ENCODE results near the gene NDUFA13.

Gene NDUFA13

DNA sequence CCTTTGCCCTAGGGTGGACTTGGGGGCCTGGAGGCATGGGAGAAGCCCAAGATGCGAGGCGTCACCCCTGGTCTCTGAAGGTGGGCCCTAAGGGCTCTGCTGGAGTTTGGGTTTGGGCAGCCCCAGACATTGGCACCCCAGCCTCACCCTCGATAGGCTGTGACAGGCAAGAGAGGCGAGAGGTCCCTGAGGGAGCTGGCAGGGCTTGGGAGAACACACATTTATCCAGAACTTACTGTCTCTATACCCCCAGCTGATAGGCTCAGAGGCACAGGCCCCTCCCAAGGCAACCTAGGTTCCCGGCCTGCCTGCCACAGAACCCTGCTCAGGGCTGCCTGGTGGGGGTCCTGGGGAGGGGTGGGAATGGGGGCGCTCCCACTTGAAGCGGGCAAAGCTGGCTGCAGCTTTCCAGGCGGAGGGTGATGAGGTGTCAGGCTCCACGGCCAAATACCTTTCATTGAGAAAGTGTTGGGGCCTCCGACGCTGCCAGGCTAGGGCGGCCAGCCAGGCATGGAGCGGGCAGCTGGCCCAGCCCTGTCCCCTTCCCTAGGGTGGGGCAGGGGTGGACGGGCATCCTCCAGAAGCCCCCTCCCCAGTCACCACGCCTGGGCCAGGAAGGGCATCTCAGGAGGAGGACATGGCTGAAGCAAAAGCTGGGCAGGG lies 31.8 kb downstream of the NDUFA13 start:
- DNase-seq (ENCODE audit: low read depth in 2 of 2) = no peak

- DNase-seq (ENCODE audit: low read depth in 2 of 2) = no peak
Measured at GRCh38 chr19:19548915-19549759, 33.1 kb downstream of the NDUFA13 start.

DNA sequence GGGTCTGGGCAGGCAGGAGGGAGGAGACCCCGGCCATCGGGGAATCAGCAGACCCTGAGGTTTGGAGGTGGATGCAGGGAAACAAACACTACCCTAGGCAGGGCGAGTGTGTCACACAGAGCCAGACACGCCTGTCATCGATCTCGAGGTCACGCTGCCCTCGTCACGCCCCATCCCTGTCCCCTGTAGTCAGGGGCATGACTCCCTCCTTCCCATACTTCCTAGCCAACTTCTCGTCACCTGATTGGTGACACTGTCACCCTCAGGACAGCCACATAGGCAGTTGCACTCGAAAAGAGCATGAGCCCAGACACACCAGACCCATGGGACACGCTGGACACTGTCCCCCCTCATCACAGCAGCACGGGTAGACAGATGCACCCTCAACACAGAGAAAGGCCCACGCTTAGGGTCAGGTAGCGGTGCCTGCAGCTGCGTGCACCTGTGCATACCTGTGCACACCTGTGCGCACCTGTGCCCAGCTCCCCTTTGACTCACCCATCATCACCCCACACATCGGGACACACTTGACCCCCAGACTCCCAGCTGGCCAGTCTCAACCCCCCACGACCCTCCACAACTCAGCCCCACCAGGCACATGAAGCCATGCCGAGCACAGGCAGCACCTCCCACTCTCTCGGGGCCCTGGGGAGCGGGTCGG lies 33.9 kb downstream of the NDUFA13 start:
- DNase-seq (ENCODE audit: low read depth in 2 of 2) = no peak

DNA sequence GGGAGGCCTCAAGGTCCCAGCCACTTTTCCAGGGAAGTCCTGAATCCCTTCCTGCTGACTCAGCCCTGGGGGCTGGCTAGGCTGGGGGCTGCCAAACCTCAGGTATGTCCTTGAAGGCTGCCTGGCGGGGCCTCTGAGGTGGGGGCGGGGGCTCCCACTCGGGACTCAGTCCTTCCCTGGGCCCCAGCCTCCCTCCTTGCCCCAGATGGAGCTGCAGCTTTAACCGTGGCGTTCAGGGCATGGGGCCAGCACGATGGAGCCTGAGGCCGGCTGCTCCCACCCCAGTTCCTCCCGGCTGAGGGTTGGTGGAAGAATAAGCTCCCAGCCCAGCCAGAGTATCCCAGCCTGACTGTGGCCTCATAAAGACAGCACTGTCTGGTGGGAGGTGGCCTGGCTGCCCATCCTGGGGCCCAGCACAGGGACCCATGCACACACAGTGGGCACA lies 34.5 kb downstream of the NDUFA13 start:
- DNase-seq (ENCODE audit: low read depth in 2 of 2) = no peak

- DNase-seq (ENCODE audit: low read depth in 2 of 2) = no peak
Measured at GRCh38 chr19:19550972-19551852, 35.2 kb downstream of the NDUFA13 start.

DNA sequence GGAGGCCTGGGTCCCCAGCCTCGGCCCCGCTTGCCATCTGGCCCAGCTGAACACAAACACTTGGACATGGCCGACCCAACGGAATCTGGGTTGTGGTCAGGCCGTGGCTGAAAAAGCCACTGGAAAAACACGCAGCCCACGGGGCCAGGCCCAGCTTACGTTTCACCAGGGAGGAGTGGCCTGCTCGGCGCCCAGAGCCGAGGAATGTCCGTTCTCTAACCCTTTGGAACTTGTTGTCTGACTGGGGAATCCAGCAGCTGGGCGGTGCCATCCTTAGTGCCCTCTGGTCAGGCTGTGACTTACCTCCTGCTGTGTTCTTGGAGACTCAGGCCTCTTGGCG lies 35.8 kb downstream of the NDUFA13 start:
- no peak for DNase-seq (ENCODE audit: low read depth in 2 of 2)

DNA sequence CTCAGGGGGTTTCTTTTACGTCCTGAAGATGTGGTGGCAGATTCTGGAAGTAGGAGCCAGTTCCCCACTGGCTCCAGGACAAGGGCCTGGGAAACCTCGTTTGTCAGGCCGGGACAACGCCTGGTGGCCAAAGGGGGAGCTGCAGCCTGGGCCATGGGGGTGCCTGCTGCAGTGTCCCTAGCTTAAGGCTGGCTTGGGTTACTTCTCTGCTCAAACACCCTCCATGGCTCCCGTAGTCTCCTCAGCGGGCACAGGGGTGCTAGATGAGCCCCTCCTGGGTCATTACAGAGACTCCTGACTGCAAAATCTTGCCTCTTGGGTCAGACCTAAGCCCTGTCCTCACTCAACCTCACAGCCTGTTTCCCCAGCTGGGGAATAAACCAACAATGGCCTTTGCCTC lies 36.8 kb downstream of the NDUFA13 start:
- no peak for DNase-seq (ENCODE audit: low read depth in 2 of 2)

GRCh38 chr19:19553670-19554069 lies 37.6 kb downstream of the NDUFA13 start:
- no peak for DNase-seq (ENCODE audit: low read depth in 2 of 2)

DNA sequence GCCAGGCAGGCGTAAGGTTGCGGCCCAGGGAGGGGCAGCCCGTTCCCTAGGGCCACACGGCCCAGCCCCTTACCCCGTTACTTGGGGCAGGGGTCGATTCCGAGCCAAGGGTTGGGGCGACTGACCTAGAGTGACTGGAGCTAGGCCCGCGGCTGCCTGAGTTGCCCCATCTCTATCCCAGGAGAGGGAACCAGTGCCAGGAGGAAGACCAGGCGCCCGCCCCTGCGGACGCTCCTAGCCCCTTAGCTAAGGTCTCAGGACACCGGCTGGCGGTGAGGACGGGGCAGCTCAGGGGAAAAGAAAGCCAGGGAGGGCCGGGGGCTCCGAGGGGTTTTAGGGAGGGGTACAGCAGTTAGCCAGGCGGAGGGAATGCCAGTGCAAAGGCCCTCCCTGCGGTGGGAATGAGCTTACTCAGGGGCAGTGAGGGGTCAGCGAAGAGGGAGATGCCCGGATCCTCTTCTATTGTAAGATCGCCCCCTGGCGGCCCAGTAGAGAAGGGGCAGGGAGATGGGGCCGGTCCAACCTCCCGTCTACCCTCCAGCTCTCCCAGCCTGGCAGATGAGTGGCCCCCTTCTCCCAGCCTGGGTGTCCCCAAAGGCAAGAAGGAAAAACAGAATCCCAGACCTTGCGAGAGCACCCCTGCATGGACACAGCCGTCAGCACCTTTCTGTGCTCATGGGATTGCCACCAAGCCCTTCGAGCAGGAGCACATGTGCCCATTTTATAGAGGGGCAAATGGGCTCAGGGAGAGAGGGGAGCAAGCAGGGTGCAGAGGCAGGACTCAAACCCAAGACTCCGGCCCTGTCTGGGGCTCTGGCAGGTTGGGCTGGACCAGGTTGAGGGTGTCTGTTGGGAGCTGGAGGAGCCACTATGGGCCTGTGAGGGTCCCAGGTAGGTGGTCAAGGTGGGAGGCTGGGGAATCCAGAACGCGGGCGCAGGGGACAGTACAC lies 38.3 kb downstream of the NDUFA13 start:
- DNase-seq (ENCODE audit: low read depth in 2 of 2) = peak; percentile 22 to 41

DNA sequence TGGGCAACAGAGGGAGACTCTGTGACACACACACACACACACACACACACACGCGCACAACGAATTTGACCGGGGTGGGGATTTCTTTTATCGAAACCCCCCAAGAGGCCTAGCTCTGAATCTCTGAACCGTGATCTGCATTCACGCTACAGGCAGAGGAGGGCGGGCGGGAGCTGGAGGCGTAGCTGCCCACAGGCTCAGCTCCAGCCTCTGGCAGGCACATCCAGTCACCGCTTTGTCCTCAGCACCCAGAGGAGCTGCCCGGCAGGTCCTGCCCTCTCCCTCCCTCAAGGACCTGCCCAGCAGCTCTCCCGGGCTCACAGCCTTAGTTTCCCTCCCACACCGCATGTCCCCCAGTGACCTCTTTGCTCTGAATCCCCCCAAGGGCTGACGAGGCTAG lies 42.0 kb downstream of the NDUFA13 start:
- no peak for DNase-seq (ENCODE audit: low read depth in 2 of 2)

DNA sequence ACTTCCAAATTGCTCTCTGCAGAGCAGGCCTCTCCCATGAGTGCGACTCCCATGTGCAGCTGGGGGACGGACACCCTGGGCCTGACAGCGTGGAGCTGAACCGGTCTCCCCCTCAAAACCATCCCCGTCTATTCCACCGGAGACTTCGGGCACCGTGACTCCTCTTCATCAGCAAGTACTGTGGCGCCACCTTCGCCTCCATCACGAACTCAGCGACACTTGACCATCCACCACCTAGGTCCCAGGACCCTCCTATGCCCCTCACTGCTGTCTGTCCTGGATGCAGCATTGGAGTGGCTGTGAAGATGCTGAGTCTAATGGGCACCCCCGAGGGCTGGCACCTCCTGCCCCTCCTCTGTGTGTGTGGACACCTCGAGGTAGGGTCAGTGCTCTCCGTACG lies 42.6 kb downstream of the NDUFA13 start:
- no peak for DNase-seq (ENCODE audit: low read depth in 2 of 2)

GRCh38 chr19:19559931-19560330 lies 43.9 kb downstream of the NDUFA13 start:
- DNase-seq (ENCODE audit: low read depth in 2 of 2) = no peak

DNA sequence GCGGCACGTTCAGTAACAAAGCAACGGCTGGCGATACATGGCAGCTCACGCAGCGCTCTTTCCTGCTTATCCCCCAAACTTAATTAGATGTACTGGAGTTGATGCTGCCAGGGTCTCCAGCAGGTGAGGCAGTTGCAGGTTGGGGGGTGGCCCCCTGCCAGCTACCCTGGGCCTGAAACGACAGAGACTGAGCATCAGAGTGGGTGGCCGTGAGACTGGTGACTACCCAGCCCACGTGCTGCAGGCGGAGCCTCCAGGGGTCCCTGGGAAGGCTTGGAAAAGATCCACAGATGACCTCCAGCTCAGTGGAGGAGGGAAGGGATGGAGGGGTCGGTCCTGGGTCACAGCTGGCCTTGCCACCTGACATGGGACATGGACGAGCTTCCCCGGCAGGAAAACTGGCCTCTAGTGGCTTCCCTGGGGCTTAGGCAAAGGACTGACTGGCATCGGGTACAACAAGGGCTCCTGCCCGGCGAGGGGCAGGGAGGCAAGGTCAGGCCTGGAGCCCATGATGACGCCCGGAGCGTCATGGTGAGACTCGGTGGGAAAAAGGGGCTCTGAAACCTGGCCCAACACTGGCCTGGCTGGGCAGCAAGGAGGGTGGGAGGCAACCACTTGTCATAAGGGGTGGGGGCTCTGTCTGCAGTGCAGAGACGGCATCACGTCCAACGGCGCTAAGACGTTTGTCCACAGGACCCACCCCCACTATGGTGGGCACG lies 46.1 kb downstream of the NDUFA13 start:
- no peak for DNase-seq (ENCODE audit: low read depth in 2 of 2)

- peak; percentile 22 to 30 for DNase-seq (ENCODE audit: low read depth in 2 of 2)
Measured at GRCh38 chr19:19562665-19563347, 46.8 kb downstream of the NDUFA13 start.

- DNase-seq (ENCODE audit: low read depth in 2 of 2) = no peak
Measured at GRCh38 chr19:19563348-19563848, 47.4 kb downstream of the NDUFA13 start.

GRCh38 chr19:19566306-19566705 lies 50.3 kb downstream of the NDUFA13 start:
- DNase-seq (ENCODE audit: low read depth in 2 of 2) = no peak

GRCh38 chr19:19567391-19567790 lies 51.4 kb downstream of the NDUFA13 start:
- no peak for DNase-seq (ENCODE audit: low read depth in 2 of 2)

GRCh38 chr19:19568802-19569756 lies 53.1 kb downstream of the NDUFA13 start:
- no peak for DNase-seq (ENCODE audit: low read depth in 2 of 2)
